ENCODE results near the gene PHF21B.

DNA sequence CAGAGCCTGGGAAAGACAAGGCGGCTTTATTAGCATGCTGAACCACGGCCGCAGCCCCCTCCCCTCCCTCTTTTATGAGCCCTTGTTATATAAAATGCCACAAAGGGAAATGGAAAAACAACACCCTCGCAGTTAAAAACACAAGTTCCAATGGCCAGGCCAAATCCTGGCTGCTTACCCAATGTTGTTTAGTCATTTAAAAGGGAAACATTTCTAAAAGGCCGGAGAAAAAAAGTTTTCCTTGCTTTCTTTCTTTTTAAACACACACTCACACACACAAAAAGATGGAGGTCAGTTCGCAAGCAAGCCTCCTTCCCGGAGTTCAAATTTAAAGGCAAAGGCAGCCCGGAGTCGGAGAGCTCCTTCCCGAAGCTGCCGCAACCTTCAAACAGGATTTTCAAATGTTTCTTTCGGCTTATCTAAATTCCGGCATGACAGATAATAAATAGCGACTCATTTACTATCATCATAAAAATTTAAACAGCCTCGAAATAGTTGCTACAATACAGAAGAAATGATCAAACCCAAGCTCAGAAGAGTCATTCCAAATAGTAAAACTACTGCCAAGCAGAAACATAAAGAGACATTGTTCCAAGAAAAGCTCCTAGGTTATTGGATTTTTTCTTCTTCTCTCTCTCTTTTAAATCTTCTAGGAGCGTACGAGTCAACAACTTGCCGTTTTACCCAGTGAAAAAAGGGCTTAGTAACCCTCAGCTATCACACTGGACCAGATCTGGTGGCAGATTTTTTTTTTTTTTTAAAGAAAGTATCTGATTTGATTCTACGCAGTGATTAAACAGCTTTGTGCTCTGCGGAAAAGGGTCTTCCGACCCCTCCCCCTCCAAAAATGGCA, 3.5 kb downstream of the PHF21B start:
- no peak for TF ChIP-seq TAF1 (IDR thresholded peaks at IDR 0.05; ENCODE audit: borderline replicate concordance, insufficient read depth, low read length)
- TF ChIP-seq POLR2AphosphoS5 (IDR thresholded peaks at IDR 0.05; ENCODE audit: low read depth, low read length), result no peak
- no peak for TF ChIP-seq REST (IDR thresholded peaks at IDR 0.05; ENCODE audit: insufficient read depth in 1 of 2, low read depth in 2 of 2, low read length in 2 of 2)
- no peak for TF ChIP-seq SIN3A (IDR thresholded peaks at IDR 0.05; ENCODE audit: borderline replicate concordance, insufficient read depth, low read length)

Measured in PFSK-1 (cell line).